Stomach (tissue), 4 donors: ENCODE results near the gene MYMX.

ENCODE experiments used
- EP300 ChIP-seq: sonication (generic); formaldehyde crosslinking; IDR thresholded peaks from one replicate; pipeline ENCODE4 v1.6.1; 2017; ENCODE audit warnings: antibody characterized with exemption
- POLR2AphosphoS5 ChIP-seq, 3 donors: sonication (generic); formaldehyde crosslinking; IDR thresholded peaks; one replicate each; pipeline ENCODE4 v1.6.1; 2016; ENCODE audit warnings: antibody characterized with exemption in 3 of 3
- TF ChIP-seq, protein P1 (sequence below), 7 experiments: fragments of 450-650 bp in 4 of 7; fragments of 200-600 bp in 3 of 7; sonication (generic) in 3 of 7; IDR thresholded peaks; one replicate each; pipeline ENCODE4 v1.5.1; 2016 to 2019; ENCODE audit warnings: antibody characterized with exemption in 7 of 7, control low read depth in 2 of 7, mild to moderate bottlenecking in 1 of 7

DNA sequence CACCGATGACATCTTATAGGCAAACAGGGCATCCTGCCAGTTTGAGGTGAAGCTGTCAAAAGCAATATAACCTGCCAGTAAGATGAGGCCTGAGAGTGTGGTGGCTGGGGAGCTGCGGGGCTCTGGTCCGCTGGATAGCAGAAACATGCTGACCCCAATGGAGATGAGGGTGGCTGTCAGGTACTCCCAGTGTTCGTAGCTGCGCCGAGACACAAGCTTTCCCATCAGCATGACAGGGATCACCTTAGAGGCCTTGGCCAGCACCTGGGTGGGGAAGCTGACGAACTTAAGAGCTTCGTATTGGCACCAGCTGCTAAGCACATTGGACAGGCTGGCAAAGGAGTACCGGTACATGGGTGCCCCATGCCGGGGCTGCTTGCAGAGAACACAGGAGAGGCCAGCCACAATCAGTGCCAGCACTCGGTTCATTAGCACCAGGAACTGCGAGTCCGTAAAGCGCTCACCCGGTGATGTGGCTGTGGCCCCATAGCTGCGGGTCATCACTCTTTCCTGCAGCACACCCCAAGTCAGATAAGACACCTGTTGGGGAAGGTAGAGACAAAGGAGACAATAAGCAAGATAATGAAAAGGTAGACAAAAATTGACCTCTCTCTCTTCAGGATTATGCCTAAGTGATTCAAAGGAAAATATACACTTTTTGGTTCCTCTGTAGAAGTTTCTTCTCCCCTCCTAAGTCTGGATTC, 38.5 kb downstream of the MYMX start:
- TF ChIP-seq, protein P1, sequence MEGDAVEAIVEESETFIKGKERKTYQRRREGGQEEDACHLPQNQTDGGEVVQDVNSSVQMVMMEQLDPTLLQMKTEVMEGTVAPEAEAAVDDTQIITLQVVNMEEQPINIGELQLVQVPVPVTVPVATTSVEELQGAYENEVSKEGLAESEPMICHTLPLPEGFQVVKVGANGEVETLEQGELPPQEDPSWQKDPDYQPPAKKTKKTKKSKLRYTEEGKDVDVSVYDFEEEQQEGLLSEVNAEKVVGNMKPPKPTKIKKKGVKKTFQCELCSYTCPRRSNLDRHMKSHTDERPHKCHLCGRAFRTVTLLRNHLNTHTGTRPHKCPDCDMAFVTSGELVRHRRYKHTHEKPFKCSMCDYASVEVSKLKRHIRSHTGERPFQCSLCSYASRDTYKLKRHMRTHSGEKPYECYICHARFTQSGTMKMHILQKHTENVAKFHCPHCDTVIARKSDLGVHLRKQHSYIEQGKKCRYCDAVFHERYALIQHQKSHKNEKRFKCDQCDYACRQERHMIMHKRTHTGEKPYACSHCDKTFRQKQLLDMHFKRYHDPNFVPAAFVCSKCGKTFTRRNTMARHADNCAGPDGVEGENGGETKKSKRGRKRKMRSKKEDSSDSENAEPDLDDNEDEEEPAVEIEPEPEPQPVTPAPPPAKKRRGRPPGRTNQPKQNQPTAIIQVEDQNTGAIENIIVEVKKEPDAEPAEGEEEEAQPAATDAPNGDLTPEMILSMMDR (IDR thresholded peaks at IDR 0.05) = no peak
- TF ChIP-seq POLR2AphosphoS5 (IDR thresholded peaks at IDR 0.05) = peak in 1 of 3 donors; percentile 56
- TF ChIP-seq EP300 = no peak
